ENCODE data around the gene CDC7.
A peak's percentile ranks its signal among the peaks of the same experiment; 100 is the strongest.
"Not testable (repeated sequence)": the region's sequence is repeated elsewhere in the genome, so short reads cannot be mapped to it uniquely, and the experiment has no call there.

CDC7 gene

DNA sequence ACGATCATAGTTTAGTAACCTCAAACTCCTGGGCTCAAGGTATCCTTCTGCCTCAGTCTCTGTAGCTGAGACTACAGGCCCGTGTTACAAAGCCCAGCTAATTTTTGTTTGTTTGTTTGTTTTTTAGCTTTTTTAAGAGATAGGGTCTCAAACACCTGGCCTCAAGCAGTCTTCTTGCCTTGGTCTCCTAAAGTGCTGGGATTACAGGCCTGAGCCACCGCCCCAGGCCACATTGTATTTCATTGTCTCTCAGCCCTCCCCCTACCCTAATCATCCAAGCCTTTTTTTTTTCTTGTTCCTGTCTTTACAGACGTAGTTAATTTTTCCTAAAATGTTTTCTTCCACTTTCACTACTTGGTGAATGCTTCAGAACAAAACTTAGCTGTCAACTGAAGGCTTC, 5.4 kb downstream of the CDC7 start:
- DNase-seq (ENCODE audit: low read depth, low spot score): no peak
- H3K4me3 ChIP-seq (ENCODE audit: low read length): no peak overlapping the region

DNA sequence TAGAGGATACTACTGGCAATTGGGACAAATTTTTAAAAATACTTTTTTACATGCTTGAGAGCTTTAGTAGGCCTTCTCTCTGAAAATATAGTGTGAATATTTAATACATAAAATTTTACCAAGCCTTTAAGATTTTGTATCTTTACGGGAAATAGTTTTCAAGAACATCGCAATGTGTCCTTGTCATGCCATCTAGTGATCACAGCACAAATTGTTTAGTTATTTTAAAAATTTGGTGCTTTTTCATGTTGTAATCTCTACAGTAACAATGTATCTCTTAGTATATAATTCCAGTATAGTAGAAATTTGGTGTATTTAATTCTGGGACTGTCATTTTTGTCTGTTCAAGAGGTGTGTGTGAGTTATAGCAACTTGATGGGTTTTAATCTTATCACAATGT, 6.7 kb downstream of the CDC7 start:
- H3K4me3 ChIP-seq (ENCODE audit: low read length): no peak overlapping the region
- DNase-seq (ENCODE audit: low read depth, low spot score): no peak

DNA sequence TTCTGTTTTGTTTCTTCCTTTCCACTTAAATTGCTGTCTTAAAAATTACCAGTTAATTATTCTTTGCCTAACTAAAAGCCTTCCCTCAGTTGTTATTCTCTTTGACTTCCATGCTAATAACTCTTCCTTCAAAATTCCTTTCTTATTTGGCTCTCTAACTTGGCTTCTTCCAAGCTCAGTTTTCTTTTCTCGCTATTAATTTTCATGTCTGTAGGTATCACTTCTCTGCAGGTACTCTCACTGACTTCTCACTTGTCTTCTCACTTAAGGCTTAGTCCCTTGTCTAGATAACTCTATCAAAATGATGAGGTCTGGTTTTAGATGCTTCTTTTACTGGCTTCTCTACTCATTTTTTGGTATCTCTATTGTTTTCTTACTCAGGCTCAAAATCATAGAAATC, 10.1 kb downstream of the CDC7 start:
- H3K4me3 ChIP-seq (ENCODE audit: low read length): no peak overlapping the region
- DNase-seq (ENCODE audit: low read depth, low spot score): no peak

DNA sequence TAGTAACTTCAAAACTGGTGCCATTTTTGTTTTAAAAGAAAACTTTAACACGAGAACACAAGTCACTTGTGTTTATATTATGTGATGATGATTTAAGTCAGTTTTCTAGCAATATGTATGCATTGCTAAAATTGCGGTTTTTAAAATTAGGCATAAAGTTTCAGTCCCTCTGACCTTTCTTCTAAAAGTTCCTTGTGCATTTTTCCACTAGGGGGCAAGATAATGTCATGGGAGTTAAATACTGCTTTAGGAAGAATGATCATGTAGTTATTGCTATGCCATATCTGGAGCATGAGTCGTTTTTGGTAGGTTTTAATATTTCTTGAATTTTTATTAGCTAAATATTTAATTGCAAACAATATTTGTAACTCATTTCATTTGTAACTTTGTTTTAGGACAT, 10.7 kb downstream of the CDC7 start:
- H3K4me3 ChIP-seq (ENCODE audit: low read length): no peak overlapping the region
- DNase-seq (ENCODE audit: low read depth, low spot score): peak; percentile 42

DNA sequence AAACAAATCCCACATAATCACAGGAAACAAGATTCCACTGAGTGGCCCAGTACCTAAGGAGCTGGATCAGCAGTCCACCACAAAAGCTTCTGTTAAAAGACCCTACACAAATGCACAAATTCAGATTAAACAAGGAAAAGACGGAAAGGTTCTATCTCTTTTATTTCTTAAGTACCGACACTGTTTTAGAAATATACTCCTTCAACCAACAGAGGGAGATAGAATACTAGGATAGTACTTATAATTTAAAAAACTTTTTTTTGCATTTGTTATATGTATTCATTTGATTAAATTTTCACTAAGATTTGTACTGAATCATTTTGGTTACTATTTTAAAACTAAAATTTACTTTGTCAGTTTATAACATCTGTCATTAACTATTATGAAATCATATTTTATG, 12.5 kb downstream of the CDC7 start:
- H3K4me3 ChIP-seq (ENCODE audit: low read length): no peak overlapping the region
- no peak for DNase-seq (ENCODE audit: low read depth, low spot score)

DNA sequence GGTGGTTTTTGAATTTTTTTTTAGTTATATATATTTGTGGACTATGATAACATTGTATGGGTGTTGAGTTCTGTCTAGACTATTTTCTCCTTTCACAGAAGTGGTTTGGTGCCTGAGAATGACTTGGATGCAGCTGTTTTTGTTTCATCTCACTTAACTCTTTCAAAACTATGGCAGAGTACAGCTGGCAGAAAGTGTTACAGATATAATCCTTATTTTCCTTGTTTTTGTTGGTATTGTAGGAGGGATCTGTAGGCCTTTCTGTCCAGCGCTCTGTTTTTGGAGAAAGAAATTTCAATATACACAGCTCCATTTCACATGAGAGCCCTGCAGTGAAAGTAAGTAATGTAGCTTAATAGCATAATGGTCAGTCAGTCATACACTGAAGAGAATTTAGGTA, 13.1 kb downstream of the CDC7 start:
- H3K4me3 ChIP-seq (ENCODE audit: low read length): no peak overlapping the region

DNA sequence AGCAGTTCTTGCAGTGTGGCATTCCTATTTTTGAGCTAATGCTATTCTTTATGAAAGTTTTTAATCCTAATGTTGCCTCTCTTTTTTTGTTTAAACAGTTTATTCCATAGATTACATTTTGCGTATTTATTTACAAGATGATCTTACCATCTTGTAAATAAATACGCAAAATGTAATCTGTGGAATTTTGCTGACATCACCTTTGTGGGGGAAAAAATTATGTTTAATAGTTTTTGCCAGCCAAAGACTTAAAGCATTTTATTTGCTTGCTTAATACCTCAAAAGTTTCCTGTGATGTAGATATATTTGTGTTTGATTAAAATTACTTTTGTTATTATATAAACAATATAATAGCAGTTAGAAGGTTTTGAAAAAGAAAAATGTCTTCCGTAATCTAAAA, 15.3 kb downstream of the CDC7 start:
- H3K4me3 ChIP-seq (ENCODE audit: low read length): no peak overlapping the region
- DNase-seq (ENCODE audit: low read depth, low spot score): no peak

More for the DNA sequence above, 13.1 kb downstream of the CDC7 start:
- no peak for DNase-seq (ENCODE audit: low read depth, low spot score)

DNA sequence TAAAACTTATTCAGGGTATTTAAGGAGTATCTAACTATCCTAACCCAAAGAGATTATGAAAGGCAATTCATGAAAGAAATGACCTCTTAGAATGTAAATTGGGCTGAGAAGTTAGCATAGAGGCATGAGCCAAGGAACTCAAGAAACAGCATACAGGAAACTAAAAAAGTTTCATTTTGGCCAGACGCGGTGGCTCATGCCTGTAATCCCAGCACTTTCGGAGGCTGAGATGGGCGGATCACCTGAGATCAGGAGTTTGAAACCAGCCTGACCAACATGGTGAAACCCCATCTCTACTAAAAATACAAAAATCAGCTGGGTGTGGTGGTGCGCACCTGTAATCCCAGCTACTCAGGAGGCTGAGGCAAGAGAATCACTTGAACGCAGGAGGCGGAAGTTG, 16.0 kb downstream of the CDC7 start:
- H3K4me3 ChIP-seq (ENCODE audit: low read length); DNase-seq (ENCODE audit: low read depth, low spot score): not testable (repeated sequence)

DNA sequence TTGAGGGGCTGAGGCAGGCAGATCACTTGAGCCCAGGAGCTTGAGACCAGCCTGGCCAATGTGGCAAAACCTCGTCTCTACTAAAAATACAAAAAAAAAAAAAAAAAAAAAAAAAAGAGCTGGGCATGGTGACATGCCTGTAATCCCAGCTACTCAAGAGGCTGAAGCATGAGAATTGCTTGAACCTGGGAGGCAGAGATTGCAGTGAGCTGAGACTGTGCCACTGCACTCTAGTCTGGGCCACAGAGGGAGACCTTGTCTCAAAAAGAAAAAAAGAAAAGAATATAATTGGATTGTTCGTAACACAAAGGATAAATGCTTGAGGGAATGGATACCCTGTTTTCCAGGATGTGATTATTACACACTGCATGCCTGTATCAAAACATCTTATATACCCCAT, 18.5 kb downstream of the CDC7 start:
- not testable (repeated sequence) for DNase-seq (ENCODE audit: low read depth, low spot score); H3K4me3 ChIP-seq (ENCODE audit: low read length)

DNA sequence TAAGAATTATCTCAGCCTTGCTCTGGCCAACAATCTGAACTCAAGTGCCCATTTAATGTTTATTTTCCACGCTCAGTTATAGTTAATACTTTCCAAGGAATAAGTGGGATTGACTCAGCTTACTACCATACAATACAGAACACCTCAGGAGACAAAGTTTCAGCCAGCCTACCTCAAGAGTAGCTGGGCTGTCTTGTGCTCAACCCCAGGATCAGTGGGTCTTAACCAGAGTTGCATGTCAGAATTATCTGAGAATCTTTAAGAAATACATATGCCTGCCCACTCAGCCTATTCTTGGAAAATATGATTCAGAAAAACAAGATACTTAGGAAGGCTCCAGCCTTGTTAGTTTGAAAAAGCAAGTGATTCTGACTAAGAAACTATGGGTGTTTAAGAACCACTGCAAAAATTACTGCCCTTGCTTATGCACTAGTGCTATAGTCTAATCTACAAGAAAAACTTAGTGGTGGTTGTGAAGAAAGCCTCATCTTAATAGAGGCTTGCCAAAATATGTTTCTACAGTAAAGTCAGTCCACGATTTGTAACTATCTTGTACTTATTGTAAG, 20.4 kb downstream of the CDC7 start:
- no peak overlapping the region for H3K4me3 ChIP-seq (ENCODE audit: low read length)
- no peak for DNase-seq (ENCODE audit: low read depth, low spot score)

DNA sequence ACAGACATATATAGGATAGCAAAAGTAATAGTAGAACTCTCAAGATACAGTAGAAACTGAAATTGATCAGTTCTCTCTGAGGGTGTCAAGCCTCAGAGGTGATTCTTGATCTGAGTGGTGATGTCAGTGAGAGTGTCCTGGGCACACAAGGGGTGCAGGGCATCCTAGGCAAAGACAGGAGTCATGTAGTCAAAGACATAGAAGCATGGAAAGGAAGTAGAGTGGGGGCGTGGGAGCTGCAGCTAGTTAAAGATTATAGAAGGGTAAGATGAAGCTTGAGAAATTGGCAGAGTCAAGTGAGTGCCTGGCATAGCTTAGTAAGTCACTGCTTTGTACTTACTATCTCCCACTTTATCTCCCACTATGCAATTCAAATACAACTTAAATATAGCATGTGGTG, 22.8 kb downstream of the CDC7 start:
- no peak for DNase-seq (ENCODE audit: low read depth, low spot score)
- H3K4me3 ChIP-seq (ENCODE audit: low read length): no peak overlapping the region

DNA sequence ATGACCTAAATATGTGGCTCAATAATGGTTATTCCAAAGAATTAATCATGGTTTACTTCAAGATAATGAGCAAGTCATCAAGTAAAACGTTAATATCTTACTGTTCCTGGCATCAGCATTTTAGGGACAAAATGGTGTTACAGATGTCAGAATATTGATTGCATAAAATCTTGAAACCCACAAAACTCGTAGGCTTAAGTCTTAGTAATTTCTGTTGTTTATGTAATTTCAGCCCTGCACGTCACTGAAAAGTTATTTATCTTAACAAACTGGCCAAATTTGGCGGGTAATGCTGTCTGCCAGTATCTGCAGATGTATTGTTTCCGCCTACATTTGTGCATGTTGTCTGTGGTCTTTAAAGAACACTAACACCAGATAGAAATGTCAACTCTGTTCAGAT, 25.8 kb downstream of the CDC7 start:
- no peak for DNase-seq (ENCODE audit: low read depth, low spot score)
- no peak overlapping the region for H3K4me3 ChIP-seq (ENCODE audit: low read length)

DNA sequence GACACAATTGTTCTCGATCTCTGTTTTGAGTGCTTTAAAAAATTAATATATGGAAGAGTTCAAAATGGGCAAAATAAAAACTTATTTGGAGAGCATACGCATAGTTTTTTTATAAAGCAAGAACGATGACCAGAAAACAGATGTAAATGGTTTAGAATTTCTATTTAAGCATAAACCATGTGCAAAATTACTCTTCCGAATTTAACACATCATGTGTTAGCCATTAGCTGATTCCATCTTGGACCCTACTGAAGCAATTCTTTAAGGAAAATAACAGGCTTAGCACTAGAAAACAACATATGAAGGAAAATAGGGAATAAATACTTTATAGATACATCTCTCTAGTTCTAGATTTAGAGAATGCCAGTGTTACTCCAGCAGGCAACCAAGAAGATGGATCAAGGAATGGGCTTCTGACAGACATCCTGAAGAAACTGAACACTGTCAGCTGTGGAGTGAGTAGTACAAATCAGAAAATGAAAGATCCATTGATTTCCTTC, 26.7 kb downstream of the CDC7 start:
- H3K4me3 ChIP-seq (ENCODE audit: low read length): no peak overlapping the region

DNA sequence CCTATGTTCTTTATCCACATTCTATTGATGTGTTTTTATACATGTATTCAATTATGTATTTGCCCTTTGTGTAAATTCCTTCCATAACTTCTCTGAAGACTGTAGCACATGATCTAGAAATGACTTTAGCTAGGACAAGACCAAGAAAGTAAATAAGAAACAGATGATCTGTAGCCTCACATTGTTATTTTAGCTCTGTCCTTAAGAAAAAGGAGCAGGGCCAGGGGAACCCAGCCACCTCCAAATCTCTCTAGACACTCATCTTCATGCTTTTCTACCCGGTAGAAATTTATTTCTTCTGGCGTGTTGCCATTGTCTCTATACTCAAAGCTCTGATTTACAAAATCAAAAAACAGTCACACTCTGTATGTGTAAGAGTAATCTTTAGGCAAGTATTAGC, 27.1 kb downstream of the CDC7 start:
- no peak for DNase-seq (ENCODE audit: low read depth, low spot score)
- H3K4me3 ChIP-seq (ENCODE audit: low read length): no peak overlapping the region

More for the DNA sequence above, 26.7 kb downstream of the CDC7 start:
- DNase-seq (ENCODE audit: low read depth, low spot score): no peak

DNA sequence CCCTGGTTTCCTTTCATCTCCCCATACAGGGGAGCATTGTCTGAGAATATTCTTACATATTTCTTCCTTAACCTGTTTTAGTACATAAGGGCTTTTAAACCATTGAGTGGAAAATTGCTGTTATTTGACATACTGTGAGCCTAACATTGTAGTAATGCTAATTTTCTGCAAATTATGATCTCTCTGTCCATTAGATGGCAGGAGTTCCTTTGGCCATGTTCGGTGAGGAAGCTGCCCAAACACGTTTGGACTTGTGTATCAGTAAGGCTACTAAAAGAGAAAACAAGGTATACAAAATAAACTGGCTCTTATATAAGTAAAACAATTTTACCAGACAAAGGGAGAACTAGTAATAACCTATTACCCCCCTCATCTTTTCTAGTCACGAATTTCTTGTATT, 29.2 kb downstream of the CDC7 start:
- DNase-seq (ENCODE audit: low read depth, low spot score): no peak
- no peak overlapping the region for H3K4me3 ChIP-seq (ENCODE audit: low read length)

DNA sequence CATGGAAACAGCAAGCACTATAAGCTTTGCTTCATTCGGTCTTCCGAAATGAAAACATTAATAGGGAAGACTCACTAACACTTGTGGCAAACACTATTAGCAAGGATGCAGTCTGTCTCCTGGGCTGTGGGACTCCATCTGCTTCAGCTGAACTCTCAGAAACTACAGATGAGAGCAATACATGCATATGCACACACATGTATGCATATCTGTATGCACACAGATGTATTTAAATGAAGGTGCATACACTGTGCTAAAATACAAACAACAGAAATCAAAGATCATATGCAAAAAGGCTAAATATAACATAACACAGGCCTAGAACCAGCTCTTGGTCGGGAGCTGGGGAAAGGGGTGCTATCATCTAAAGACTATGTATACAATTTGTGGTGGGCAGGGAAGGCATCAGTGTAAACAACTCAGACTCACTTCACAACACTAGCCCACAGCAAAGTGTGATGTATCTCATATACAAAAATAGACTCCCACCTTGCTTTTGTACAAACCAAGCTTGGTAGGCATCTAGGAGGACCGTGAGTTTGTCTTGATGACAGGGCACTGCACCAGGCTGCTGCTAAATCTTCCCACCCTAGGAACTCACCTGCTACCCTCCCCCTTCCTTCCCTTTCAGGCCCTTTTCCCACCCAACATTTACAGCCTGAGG, 32.8 kb downstream of the CDC7 start:
- no peak overlapping the region for H3K4me3 ChIP-seq (ENCODE audit: low read length)
- DNase-seq (ENCODE audit: low read depth, low spot score): no peak

DNA sequence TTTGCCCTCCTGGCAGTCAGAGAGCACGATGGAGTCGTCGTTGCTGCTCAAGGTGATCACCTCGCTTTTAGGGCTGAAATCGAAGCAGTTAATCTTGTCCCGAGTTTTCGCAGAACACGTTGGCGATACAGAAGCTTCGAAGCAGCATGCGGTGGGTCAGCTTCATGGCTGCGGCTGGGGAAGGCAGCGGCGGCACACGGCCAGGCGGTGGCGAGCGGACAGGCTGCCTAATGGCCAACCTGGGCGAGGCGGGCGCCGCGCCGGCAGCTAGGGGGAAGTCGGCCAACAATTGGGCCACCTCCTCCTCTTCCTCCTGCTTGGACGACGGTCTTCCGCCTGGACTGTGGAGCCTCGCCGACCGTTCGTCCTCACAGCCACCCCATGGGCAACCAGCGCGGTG, 34.8 kb downstream of the CDC7 start:
- no peak for DNase-seq (ENCODE audit: low read depth, low spot score)
- no peak overlapping the region for H3K4me3 ChIP-seq (ENCODE audit: low read length)

DNA sequence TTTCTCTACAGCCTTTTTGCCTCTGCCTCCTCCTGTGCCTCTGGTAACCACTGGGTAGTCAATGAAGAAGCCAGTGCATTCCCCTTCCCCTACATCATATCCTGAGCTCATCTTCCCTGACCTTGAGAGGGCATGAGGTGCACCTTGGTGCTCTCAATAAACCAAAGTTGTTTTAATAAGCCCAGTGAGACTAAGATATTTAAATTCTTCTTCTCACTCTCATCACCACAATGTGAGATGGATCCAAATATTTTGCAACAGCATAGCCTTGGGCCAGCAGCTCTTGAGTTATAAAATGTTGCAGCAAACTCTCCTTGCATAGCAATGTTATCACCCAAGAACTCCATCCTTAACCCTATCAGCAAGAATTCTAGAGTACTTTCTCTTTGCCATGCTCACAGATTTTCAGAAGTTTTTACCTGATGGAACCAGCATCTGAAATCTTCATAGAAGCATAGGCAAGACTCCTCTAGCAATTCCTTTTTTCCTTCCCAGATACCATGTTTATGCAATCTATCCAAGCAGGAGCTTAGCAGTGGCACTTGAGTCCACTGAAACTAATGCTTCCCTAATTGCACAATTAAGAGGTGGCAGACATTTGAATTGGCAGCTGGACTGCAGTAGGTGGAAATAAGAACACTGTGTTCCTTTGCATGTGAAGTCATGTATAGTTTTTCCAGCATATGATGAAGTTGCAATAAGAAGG, 36.8 kb downstream of the CDC7 start:
- H3K4me3 ChIP-seq (ENCODE audit: low read length): no peak overlapping the region
- DNase-seq (ENCODE audit: low read depth, low spot score): no peak

DNA sequence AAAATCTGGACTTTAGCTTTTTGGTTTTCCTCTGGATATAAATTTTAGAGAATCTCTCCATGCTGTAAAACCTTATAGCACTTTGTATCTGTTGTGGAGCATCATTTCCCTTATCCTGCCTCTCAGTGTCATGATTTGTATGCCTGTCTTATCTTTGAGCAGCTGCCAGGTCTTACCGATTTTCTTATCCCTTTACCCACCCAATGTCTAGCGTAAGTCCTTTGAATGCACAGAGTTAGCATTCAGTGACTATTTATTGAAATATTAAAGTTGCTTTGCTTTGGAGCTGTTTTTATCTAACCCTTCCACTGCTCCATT, 37.3 kb downstream of the CDC7 start:
- no peak overlapping the region for H3K4me3 ChIP-seq (ENCODE audit: low read length)
- no peak for DNase-seq (ENCODE audit: low read depth, low spot score)

DNA sequence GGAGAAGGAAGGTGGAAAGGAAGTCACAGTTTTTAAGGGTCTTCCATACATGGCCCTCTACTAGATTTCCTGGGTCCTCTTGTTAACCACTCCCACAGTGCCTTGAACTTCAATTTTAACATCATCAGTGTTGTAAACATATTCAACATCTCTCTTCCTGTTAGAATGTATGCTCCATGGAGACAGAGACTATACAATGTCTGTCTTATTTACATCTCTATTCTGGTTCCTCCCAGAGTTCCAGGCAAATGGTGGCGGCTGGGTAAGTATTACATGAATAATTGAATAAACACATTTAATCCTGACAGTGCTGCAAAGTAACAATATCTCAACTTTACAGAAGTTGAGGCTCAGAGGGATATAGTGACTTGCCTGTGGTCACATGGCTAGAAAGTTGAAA, 40.3 kb downstream of the CDC7 start:
- no peak overlapping the region for H3K4me3 ChIP-seq (ENCODE audit: low read length)
- no peak for DNase-seq (ENCODE audit: low read depth, low spot score)
